ENCODE data around the gene SMARCD1.

DNA sequence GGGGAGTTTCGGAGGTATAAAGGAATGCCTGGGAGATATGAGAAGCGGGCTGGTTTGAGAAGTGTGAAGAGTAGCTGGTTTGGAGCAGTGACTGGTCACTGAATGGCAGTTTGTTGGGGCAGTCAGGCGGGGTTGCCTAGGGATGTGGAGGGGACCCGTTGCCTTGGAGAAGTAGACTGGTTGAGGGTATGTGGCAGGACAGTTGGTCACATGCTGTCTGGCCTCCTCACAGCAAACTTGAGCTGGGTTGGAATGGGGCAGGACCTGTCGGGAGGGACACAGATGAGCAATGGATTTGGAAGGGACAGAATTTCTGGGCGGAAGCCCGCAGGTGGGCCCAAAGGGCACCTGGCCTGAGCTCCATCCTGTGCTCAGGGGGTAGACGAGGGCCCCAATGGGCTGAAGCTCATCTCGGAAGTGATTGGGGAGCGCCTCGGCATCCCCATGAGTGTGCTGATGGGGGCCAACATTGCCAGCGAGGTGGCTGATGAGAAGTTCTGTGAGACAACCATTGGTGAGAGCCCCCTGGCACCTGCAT is 20.8 kb downstream of the SMARCD1 start:
- TF ChIP-seq EZH2phosphoT487 (IDR thresholded peaks at IDR 0.05) (no peak), EZH2 (IDR thresholded peaks at IDR 0.05) (no peak)
- TF ChIP-seq, protein P1, sequence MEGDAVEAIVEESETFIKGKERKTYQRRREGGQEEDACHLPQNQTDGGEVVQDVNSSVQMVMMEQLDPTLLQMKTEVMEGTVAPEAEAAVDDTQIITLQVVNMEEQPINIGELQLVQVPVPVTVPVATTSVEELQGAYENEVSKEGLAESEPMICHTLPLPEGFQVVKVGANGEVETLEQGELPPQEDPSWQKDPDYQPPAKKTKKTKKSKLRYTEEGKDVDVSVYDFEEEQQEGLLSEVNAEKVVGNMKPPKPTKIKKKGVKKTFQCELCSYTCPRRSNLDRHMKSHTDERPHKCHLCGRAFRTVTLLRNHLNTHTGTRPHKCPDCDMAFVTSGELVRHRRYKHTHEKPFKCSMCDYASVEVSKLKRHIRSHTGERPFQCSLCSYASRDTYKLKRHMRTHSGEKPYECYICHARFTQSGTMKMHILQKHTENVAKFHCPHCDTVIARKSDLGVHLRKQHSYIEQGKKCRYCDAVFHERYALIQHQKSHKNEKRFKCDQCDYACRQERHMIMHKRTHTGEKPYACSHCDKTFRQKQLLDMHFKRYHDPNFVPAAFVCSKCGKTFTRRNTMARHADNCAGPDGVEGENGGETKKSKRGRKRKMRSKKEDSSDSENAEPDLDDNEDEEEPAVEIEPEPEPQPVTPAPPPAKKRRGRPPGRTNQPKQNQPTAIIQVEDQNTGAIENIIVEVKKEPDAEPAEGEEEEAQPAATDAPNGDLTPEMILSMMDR (IDR thresholded peaks at IDR 0.05) = no peak
